Hematopoietic multipotent progenitor cell treated with erythropoietin and hydrocortisone succinate and interleukin-3 and kit ligand, for 8 days (in vitro differentiated cells): Measurements from ENCODE around the gene CHIC2.
"Not testable (repeated sequence)": the region's sequence is repeated elsewhere in the genome, so short reads cannot be mapped to it uniquely, and the experiment has no call there.

Experiments
- DNase-seq: peaks from one replicate; pipeline ENCODE4 v3.0.0-alpha.2; 2015

CHIC2 gene

DNA sequence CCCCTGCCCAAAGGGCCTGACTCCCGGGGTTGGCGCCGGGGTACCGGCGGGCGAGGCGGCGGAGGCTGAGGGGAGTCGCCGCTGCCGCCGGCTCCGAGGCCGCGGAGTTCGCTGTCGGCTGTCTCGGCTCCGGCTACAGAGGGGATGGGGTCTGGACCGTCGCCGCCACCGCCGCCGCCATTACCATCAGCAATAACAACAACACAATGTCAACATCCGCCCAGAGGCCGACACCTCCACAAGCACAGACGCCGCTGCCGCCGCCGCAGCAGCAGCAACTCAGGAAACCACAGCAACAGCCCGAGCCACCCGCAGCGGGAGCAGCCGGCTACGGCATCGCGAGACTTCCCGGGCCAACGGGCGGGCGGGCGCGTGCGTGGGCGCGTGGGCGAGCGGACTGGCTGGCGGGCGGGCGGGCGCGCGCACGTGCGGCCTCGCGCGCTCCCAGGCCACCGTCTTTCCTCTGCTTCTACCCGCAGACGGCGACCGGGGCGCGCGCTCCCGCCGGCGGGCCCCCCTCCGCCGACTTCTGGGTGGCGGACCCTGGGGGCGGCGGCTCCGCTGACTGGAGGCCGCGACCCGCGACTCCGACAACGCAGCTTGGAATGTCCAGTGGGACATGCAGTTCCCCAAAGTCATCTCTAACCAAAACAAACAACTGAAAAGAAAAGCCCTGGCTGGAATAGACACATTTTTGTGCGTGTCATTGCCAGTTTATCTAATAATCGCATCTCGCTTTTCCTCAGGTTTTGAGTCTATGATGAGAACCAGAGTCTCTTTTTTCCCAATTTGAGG is at the start of gene CHIC2:
Gene CHIC2 (minus strand): TSS at position 289 of the 795 bp plus-strand sequence. CDS start 305 bp downstream, outside the sequence.
- peak; percentile 91 for DNase-seq

DNA sequence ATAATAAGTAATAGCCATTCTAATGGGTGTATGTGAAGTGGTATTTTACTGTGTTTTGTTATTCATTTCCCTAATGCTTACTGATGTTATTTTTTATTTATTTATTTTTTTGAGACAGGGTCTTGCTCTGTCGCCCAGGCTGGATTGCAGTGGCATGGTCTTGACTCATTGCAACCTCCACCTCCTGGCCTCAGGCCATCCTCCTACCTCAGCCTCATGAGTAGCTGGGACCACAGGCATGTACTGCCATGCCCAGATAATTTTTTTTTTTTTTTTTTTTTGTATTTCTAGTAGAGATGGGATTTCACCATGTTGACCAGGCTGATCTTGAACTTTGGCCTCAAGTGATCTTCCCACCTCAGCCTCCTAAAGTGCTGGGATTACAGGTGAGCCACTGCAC is 48.8 kb upstream of the CHIC2 start:
- not testable (repeated sequence) for DNase-seq

DNA sequence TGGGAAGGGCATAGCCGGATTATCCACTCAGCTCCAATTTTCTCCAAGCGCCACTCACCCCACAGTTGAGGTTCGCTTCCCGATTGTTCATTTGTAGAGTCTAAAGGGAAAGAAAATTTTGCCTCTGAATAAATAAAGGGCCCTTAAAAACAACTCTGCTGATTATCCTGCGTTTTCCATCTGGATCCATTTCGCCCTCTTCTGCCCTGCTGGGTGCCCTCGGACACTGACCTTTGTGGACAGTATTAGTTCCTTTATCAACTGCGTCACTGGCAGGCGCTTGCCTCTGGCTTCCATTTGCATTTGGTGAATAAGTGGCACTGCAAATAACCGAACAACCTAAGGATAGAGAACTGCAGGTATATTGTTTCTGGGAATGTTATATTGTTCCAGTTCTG is 45.6 kb upstream of the CHIC2 start:
- DNase-seq, result no peak

DNA sequence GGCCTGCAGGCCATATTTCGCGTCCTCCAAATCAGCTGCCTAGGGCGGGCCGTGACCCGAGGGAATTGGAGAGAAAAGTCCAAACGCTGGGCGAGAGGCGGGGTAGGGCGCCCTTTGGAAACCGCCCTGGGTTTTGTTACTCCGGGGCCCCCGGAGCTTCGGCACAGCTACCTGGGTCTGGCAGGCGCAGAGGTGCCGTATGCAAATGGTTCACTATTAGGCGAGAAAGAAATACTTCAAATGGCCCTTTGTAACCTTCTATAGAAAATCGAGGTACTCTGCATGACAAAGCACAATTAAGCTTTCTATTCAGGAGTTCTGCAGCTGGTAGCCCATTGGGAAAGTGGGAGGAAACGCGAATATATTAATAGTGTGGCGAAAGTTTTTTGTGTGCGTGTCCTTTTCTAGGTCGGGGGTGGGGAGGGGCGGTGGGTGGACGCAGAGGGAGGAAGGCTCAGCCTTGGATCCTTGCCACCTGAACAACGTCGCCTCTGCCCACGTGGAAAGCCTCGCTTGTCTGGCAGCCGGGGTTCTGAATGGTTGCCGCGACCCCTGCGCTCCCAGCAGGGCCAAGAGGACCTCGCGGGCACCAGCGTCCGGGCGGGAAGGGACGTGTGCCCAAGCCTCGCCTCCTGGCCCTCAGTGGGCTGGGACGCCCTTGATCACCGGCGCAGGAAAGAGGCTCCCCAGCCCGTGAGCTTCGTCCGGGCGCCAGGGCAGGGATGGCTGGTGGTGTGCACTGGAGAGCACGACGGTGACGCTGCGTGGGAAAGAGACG is 45.0 kb upstream of the CHIC2 start:
- no peak for DNase-seq

DNA sequence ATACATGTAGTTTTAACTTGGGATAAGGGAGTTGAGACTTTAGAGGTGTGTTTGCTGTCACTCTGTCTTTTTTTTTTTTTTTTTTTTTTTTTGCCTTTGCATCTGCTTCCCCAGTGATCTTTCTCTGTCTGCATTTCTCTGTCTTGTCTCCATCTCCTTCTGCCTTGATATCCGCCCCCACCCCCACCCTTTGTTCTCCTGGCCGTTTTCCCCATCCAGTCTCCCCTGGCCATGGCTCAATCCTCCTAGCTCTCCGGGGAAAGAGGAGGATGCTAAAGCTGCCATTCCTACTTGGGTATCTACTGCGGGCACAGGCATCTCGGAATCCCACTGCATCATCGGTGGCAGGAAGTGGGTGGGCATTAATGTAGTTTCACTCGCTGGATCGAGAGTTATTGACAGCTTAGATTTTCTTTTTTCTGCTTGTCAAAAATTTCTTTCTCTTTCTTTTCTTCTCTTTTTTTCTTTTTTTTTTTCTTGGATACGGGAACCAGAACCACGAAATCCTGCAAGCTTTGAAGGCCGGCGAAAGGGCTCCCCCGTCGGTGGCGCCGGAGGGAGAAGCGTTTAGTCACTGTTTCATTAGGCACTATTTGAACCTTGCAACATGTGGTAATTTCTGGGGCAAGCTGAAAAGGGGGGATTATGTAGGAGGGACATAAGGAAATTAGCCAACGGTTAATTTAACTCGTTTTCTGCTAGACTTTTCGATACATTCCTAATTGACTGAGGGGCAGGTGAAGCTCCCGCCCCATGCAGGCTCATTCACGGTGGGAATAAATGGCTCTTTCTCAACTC is 43.7 kb upstream of the CHIC2 start:
- DNase-seq, result no peak

DNA sequence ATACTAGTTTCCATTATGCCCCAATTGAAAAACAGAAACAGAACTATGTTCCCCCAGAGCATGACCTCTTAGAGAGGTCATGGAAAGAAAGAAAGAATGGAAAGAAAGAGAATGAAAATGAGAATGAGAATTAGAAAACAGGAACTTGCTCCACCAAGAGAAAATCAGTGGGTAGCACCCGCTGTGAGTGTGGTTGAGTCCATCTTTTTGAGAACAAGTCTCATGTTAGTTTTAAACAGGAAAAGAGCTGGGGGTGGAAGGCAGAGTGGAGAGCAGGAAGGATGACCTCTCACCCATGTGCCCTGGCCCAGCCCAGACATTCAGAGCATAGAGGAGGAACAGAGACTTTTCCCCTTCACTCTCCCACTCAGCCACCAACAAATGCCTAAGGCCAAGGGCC is 40.5 kb upstream of the CHIC2 start:
- DNase-seq, result no peak

DNA sequence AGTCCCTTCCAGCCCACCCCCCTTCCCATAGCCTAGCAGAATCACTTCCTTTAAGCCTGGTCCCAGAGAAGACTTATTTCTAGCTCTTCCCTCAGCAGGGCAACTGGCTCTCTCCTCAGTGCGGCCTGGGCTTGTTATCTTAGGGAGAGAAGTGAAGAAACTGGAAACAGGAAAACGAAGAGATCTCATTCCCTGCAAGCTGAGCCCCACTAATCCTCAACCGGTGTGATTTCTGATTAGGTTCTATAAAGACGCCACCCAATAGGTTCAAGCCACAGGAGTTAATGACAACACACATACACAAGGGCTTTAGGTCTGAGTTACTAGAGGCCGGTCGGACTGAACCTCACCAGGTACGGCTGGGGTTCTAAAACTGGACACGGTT is 38.8 kb upstream of the CHIC2 start:
- DNase-seq, result no peak

DNA sequence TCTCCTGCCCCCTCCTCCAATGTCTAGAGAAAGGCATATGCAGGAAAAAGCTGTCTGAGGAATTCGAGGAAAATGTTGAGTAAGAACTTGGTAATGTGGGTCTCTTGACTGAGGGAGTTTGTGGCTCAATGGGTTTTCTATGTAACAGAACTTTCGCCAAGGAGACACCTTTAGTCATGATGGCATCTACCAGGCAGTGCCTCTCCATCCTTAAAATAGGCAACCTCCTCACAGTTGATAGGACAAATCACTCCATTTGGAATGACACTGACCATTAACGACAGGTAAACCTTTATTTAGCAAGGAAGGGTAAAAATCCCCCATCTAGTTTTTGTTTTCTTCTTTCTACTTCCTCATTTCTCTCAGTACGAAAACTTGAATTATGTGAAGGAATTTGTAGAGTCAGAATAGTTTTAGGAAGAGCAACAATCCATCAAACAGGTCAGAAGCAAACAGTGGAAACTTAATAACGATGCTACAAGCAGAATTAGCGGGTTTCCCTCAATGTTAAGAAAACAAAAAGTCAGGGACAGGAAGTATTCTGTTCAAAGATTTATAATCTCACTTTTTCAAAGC is 38.2 kb upstream of the CHIC2 start:
- no peak for DNase-seq

DNA sequence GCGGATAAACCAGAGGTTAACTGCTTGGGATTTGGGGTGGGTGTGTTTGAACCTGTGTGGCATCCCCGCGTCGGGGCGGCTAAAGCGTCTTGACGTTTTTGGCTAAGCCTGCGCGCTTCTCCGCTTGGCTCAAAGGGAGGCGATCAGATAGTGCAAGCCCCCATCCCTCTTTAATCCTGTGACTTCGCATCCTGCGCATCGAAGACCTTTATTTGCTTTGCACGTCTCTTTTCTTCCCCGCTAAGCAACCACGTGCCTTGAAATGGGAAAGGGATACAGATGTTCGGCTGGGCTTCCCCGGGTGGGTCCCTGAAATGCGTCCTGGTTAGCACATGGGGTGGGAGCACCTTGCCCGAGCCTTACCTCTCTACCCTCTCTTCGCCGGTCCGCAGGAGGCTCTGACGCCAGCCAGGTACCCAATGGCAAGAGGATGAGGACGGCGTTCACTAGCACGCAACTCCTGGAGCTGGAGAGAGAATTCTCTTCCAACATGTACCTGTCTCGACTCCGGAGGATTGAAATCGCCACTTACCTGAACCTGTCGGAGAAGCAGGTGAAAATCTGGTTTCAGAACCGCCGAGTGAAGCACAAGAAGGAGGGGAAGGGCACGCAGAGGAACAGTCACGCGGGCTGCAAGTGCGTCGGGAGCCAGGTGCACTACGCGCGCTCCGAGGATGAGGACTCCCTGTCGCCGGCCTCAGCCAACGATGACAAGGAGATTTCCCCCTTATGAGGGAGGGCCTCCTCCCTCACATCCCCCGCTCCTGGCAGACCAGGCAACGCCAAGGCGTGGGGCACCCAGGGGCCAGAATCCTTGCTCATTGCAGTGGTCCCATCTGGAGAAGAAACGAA is 37.0 kb upstream of the CHIC2 start:
- DNase-seq, result no peak

DNA sequence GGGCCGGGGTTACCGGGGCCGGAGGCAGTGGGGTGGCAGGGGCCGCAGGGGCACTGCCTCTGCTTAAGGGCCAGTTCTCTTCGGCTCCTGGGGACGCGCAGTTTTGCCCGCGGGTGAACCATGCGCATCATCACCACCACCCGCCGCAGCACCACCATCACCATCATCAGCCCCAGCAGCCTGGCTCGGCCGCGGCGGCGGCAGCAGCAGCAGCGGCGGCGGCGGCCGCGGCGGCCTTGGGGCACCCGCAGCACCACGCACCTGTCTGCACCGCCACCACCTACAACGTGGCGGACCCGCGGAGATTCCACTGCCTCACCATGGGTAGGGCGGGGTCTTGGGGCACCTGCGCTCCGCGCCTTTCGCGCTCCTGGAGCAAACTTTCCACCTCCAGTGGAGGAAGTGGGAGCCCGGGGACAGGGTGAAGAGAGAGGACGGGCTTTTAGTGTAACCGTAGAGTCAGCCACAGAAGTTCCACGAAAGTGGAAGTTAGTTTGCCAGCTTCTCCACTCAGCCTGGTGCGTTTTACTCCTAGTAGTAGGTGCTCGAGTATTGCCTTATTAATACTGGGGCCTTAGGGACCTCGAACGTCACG is 36.3 kb upstream of the CHIC2 start:
- no peak for DNase-seq

DNA sequence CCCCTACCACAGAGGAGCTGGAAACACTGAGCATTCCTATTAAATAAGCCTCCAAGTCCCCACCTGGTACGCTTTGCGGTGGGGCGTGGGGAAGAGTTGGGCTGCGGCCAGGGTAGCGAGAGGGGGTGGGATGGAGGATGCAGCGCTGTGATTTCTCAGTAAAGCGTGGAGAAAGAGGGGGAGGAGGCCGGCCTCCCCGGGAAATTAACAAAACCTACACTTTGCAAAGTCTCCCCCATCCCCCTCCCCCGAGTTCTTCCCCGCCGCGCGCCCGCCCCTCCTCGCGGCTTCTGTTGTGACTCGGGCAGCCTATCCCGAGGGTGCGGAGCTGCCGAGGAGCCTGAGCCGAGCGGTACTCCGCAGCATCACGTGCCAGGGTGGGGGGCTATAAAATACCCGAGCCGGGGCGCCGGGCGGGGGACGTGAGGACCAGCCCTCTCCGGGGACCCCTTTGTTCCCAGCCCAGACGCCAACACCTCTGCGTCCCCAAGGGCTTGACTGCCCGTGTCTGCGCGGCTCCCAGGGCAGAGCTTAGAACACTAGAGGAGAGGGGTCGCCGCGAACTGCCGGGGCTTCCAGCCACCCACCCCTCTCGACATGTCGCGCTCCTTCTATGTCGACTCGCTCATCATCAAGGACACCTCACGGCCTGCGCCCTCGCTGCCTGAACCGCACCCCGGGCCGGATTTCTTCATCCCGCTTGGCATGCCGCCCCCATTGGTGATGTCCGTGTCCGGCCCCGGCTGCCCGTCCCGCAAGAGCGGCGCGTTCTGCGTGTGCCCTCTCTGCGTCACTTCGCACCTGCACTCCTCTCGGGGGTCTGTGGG is 35.6 kb upstream of the CHIC2 start, which contains the start of gene GSX2:
Gene GSX2 (plus strand): TSS at position 416 of the 827 bp plus-strand sequence. CDS start 182 bp downstream, at position 598.
- no peak for DNase-seq

DNA sequence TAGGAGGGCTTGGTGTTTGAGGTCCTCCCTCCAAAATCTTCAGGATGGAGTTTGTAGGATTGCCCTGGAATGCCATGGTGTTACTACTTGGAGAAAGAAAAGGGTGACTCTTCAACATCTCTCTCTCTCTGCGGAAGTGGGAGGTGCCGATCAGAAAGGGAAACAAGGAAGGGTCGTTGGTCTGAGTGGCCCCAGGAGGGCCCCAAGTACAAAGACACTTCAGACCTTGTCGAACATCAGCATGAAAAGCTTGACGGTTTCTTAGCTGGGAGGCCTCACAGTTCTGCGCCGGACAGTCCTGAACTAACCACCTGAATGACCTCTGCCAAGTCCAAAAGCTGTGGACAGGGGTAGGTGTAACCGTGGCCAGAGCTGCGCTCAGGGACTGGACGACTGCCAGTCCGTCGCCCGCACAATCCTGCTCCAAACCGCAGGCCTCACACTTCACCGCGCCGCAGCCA is 34.9 kb upstream of the CHIC2 start:
- DNase-seq, result no peak

DNA sequence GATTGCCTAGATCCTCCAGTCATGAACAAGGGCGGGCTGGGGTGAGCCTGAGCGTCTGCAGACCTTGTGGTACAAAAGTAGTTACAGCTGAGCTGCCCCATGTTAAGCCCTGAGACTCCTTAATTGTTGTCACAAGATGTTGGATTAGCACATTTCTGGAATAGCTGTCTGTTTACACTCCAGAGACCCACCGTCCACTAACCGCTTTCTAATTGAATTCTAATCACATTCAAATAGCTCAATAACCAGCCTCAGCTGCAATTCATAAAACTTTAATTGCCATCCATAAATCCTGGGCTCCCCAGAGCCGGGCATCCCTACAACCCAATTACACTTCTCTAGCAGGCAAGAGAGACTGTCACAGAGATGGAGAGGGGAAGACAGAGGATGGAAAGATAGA is 34.0 kb upstream of the CHIC2 start:
- DNase-seq, result no peak

DNA sequence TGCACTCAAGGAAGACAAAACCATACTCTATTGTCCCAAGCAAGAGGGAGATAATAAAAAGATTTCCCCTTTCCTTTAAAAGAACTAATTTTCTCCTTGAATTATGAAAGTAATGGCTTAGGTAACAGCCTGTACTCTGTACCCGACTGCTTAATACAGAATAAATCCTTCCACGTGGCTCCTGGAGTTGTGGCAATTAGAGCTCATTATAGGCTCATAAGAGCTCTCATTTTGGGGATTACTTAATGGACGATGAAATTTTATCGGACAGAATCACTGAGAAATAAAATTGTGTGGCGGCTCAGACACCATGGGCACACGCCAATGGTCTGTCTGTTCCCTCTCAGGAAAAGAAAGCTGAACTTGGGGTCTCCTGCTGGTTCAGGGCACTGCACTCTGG is 32.7 kb upstream of the CHIC2 start:
- no peak for DNase-seq

DNA sequence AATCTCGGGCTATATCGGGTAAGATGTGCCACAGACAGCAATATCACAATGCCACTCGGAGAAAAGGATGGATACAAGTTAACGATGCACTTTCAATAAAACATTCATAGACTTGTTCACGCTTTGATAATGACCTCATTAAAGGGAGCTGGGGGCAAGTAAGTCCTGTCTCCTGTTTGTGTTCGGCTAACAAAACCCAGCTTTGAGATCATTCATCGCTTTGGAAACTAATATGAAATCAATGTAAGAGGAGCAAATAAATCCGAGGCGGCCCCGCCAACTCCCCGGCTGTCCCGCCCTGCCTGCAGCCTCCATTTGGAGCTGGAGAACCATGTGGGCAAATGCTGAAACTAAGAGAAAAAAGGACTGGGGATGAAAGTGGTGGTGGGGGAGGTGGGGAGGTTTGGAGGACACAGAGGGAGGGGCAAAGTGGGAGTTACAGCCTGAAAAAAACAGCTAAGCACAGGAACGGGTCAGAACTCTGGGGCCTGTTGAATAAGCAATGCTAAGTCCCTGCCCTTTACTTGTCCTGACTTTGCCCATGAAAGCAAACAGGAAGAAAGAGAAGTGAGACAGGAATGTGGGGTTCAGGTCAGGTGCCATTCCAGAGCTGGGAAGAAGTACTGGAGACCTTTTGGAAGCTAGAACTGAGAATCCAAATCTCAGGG is 32.0 kb upstream of the CHIC2 start:
- DNase-seq, result no peak

DNA sequence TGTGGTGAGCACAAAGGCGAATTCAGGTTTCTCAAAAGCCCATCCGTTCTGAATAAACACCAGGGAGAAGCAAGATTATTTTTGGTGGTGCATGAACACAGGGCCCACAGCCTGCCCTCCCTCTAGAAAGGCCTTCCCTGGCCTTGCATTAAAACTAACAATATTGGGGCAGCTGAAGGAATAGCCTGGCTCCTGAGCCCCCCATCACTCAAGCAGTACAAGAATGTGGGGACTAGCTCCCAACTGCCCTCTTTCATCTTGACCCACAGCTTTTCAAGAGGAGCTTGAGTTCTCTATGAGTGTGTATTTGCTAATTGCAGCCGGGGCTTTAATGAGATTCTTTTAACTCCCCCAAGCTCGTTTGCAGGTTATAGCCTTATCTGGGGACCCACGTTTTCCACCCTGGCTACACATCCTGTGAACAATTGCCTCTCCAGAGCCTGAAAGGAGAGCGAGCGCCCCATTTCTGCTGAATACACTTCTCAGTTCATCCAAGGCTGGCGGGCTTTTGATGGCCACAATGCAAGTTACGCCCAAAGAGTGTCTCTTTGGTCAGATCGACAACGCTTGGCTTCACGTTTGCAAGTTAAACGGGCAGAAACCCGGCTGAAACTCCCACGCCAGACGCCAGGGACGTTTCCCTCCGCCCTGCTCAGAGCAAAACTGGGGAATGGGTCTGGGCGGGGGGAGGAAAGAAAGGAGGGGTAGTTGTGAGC is 30.9 kb upstream of the CHIC2 start:
- DNase-seq, result no peak

DNA sequence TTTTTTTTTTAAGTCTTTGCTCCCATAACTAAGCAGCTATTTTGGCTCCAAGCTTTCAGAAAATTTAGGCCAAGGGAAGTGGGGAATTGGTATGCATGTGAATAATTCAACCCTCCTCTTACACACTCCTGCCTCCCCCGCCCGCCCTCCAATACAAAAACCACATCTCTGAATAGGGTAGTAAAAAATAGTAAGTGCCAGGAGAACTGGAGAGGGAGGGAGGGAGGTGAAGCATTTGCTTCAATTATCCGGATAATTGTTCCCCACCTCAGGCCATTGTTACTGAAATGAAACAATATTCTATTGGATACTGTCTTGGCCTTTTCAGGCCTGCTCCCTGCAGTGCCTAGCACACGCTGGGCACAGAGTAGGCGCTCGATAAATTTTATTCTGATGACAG is 30.0 kb upstream of the CHIC2 start:
- no peak for DNase-seq

DNA sequence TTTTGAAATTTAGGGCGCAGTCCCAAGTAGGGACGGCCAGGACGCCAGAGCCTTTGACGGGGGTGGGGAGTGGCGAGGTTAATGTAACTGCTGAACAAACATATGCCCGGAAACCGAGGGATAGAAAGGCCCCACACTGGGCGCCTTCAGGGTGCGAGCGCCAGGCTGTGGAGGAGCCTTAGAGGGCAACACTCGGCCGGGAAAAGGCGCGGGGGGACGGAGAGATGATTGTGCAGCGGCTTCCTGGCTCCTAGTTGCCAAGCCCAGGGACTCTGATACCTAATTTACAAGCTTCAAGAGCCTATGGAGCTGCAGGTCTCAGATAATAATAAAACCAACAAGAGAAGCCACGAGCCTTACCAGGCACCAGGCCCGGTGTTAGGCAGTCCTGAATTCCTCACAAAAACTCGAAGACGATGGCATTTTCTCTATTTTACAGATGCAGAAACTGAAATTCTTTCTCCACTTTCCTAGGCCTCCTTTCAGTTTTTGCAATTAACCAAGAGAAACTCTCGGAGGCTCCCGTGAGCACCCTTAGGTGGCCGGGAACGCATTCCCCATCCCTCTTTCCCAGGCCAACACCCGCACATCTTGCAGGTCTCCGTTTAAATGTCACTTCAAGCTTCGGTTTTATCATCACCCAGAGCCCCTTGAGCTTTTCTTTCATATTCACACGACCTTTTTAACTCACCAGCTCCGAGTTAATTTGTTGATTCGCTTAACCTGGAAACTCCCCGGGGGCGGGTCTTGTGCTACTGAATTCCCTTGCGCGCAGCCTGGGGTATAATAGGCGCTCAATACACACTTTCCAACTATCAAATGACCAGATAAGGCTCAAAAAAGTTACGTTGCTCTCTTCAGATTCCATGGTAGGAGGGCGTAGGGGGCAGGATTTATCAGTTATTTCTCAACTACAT is 29.2 kb upstream of the CHIC2 start:
- DNase-seq, result no peak
